Neural cell (in vitro differentiated cells): ENCODE data around the gene LRCH1. TPM values are rescaled to one million over a fixed set of nuclear protein-coding genes. Genes with fewer than 3 reads are reported as not detected.

ENCODE experiments used
- H2AFZ ChIP-seq: fragments of 200-600, 300-800 bp; sonication (generic), shearing (Covaris generic); 2 replicates; pipeline ENCODE4 v1.6.0; 2014; ENCODE audit warnings: low read depth, mild to moderate bottlenecking, antibody characterized with exemption, low read length, moderate library complexity
- H3F3A ChIP-seq: fragments of 200-600 bp; shearing (Covaris generic); 2 replicates; pipeline ENCODE4 v1.6.1; 2016; ENCODE audit warnings: mild to moderate bottlenecking, moderate library complexity, mixed read lengths, antibody characterized with exemption, low read length; ENCODE audit not compliant: insufficient read depth, poor library complexity, severe bottlenecking
- H3K27ac ChIP-seq: fragments of 200-600, 300-800 bp; sonication (generic), shearing (Covaris generic); 2 replicates; pipeline ENCODE4 v1.5.1; 2014; ENCODE audit warnings: mild to moderate bottlenecking, low read length, moderate library complexity
- H3K27me3 ChIP-seq: fragments of 300-800, 200-600 bp; sonication (generic), shearing (Covaris generic); 2 replicates; pipeline ENCODE4 v1.6.0; 2014; ENCODE audit warnings: mild to moderate bottlenecking, low read depth, low read length, moderate library complexity; ENCODE audit not compliant: insufficient read depth
- H3K36me3 ChIP-seq: fragments of 300-800, 200-600 bp; sonication (generic), shearing (Covaris generic); 2 replicates; pipeline ENCODE4 v1.5.1; 2014; ENCODE audit warnings: mild to moderate bottlenecking, antibody characterized with exemption, low read length, moderate library complexity; ENCODE audit not compliant: insufficient read depth
- H3K4me2 ChIP-seq: fragments of 300-800, 200-600 bp; sonication (generic), shearing (Covaris generic); 2 replicates; pipeline ENCODE4 v1.6.0; 2014; ENCODE audit warnings: mild to moderate bottlenecking, low read length
- H3K4me3 ChIP-seq: fragments of 300-800, 200-600 bp; sonication (generic), shearing (Covaris generic); 2 replicates; pipeline ENCODE4 v1.5.1; 2014; ENCODE audit warnings: mild to moderate bottlenecking, low read length, moderate library complexity
- H3K79me2 ChIP-seq: fragments of 200-600 bp; shearing (Covaris generic); replicated peaks from 2 replicates; pipeline ENCODE4 v1.6.0; 2014; ENCODE audit warnings: mild to moderate bottlenecking, low read length, moderate library complexity; ENCODE audit not compliant: insufficient read depth
- H3K9ac ChIP-seq: fragments of 300-800, 200-600 bp; sonication (generic), shearing (Covaris generic); 2 replicates; pipeline ENCODE4 v1.6.1; 2016; ENCODE audit warnings: mild to moderate bottlenecking, low read length, mixed read lengths
- H3K9me2 ChIP-seq: fragments of 200-600 bp; shearing (Covaris generic); 2 replicates; pipeline ENCODE4 v1.6.1; 2016; ENCODE audit warnings: mild to moderate bottlenecking, low read length, mixed read lengths; ENCODE audit not compliant: insufficient read depth
- H3K9me3 ChIP-seq: fragments of 200-600, 300-800 bp; sonication (generic), shearing (Covaris generic); 2 replicates; pipeline ENCODE4 v1.6.1; 2016; ENCODE audit warnings: mild to moderate bottlenecking, mixed run types, low read length, moderate library complexity, mixed read lengths
- H4K20me1 ChIP-seq: fragments of 200-600 bp; shearing (Covaris generic); 2 replicates; pipeline ENCODE4 v1.6.1; 2016; ENCODE audit warnings: mild to moderate bottlenecking, mixed run types; ENCODE audit not compliant: insufficient read depth
- EP300 ChIP-seq: fragments of 450-650 bp; conservative IDR thresholded peaks from 2 replicates; pipeline ENCODE4 v1.6.1; 2014; ENCODE audit warnings: antibody characterized with exemption, mild to moderate bottlenecking, moderate library complexity; ENCODE audit not compliant: poor library complexity, severe bottlenecking
- EZH2 ChIP-seq: fragments of 200-600, 300-800 bp; shearing (Covaris generic), sonication (generic); IDR thresholded peaks from 2 replicates; pipeline ENCODE4 v1.6.1; 2014; ENCODE audit warnings: antibody characterized with exemption, low read length, borderline replicate concordance, mild to moderate bottlenecking; ENCODE audit not compliant: insufficient read depth, poor library complexity, severe bottlenecking
- MXI1 ChIP-seq: fragments of 450-650 bp; conservative IDR thresholded peaks from 2 replicates; pipeline ENCODE4 v1.6.1; 2014; ENCODE audit warnings: antibody characterized with exemption, mild to moderate bottlenecking; ENCODE audit not compliant: poor library complexity, severe bottlenecking
- POLR2AphosphoS5 ChIP-seq: IDR thresholded peaks from 2 replicates; pipeline ENCODE4 v1.6.1; 2012
- RAD21 ChIP-seq: fragments of 450-650 bp; conservative IDR thresholded peaks from 2 replicates; pipeline ENCODE4 v1.6.1; 2014; ENCODE audit warnings: antibody characterized with exemption, mild to moderate bottlenecking, moderate library complexity
- SMC3 ChIP-seq: fragments of 450-650 bp; conservative IDR thresholded peaks from 2 replicates; pipeline ENCODE4 v1.6.1; 2014; ENCODE audit warnings: antibody characterized with exemption, mild to moderate bottlenecking, moderate library complexity; ENCODE audit not compliant: poor library complexity
- TAF1 ChIP-seq: IDR thresholded peaks from 2 replicates; pipeline ENCODE4 v1.6.1; 2012; ENCODE audit warnings: low read depth
- polyA plus RNA-seq: library from polyadenylated mRNA; depleted of rRNA; stranded (reverse); fragments of >200 nt; gene quantifications from 2 replicates; pipeline ENCODE4 v1.2.3, GENCODE V29; 2014
- TF ChIP-seq, protein P1 (sequence below): fragments of 450-650 bp; IDR thresholded peaks from 2 replicates; pipeline ENCODE4 v1.5.1; 2014; ENCODE audit warnings: antibody characterized with exemption, mild to moderate bottlenecking, moderate library complexity; ENCODE audit not compliant: poor library complexity, severe bottlenecking
- TF ChIP-seq, protein P2 (sequence below): IDR thresholded peaks from 2 replicates; pipeline ENCODE4 v1.6.1; 2012; ENCODE audit warnings: borderline replicate concordance

Gene LRCH1
- polyA plus RNA-seq, 1 donor from 2014 or later: 15.4 TPM

- no peaks in the 10 kb centered on the region for H3K27me3 ChIP-seq
Observed at GRCh38 chr13:46736541-46737310, 183.8 kb downstream of the LRCH1 start.

GRCh38 chr13:46738055-46738454 is 185.1 kb downstream of the LRCH1 start:
- H2AFZ ChIP-seq: no peak overlapping the region
- no peaks in the 10 kb centered on the region for H3K36me3 ChIP-seq
- no peak overlapping the region for H3K4me2 ChIP-seq
- no peak overlapping the region for H3K27ac ChIP-seq
- no peak overlapping the region for H3K4me3 ChIP-seq
- H3K79me2 ChIP-seq: no peaks in the 10 kb centered on the region
- no peaks in the 10 kb centered on the region for H4K20me1 ChIP-seq
- H3F3A ChIP-seq: no peaks in the 10 kb centered on the region
- no peaks in the 10 kb centered on the region for H3K9me3 ChIP-seq
- TF ChIP-seq SMC3 (no peak), EP300 (no peak), TAF1 (no peak), EZH2 (no peak), POLR2AphosphoS5 (no peak)
- TF ChIP-seq, protein P1, sequence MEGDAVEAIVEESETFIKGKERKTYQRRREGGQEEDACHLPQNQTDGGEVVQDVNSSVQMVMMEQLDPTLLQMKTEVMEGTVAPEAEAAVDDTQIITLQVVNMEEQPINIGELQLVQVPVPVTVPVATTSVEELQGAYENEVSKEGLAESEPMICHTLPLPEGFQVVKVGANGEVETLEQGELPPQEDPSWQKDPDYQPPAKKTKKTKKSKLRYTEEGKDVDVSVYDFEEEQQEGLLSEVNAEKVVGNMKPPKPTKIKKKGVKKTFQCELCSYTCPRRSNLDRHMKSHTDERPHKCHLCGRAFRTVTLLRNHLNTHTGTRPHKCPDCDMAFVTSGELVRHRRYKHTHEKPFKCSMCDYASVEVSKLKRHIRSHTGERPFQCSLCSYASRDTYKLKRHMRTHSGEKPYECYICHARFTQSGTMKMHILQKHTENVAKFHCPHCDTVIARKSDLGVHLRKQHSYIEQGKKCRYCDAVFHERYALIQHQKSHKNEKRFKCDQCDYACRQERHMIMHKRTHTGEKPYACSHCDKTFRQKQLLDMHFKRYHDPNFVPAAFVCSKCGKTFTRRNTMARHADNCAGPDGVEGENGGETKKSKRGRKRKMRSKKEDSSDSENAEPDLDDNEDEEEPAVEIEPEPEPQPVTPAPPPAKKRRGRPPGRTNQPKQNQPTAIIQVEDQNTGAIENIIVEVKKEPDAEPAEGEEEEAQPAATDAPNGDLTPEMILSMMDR: no peak
- no peaks in the 10 kb centered on the region for H3K27me3 ChIP-seq
- H3K9me2 ChIP-seq: no peaks in the 10 kb centered on the region
- H3K9ac ChIP-seq: no peak overlapping the region

More at GRCh38 chr13:46736541-46737310, 183.8 kb downstream of the LRCH1 start:
- no peaks in the 10 kb centered on the region for H3K9me2 ChIP-seq
- no peaks in the 10 kb centered on the region for H3K79me2 ChIP-seq
- H3K36me3 ChIP-seq: peaks cover 3% of the 10 kb centered on the region
- TF ChIP-seq POLR2AphosphoS5: no peak
- TF ChIP-seq, protein P2, sequence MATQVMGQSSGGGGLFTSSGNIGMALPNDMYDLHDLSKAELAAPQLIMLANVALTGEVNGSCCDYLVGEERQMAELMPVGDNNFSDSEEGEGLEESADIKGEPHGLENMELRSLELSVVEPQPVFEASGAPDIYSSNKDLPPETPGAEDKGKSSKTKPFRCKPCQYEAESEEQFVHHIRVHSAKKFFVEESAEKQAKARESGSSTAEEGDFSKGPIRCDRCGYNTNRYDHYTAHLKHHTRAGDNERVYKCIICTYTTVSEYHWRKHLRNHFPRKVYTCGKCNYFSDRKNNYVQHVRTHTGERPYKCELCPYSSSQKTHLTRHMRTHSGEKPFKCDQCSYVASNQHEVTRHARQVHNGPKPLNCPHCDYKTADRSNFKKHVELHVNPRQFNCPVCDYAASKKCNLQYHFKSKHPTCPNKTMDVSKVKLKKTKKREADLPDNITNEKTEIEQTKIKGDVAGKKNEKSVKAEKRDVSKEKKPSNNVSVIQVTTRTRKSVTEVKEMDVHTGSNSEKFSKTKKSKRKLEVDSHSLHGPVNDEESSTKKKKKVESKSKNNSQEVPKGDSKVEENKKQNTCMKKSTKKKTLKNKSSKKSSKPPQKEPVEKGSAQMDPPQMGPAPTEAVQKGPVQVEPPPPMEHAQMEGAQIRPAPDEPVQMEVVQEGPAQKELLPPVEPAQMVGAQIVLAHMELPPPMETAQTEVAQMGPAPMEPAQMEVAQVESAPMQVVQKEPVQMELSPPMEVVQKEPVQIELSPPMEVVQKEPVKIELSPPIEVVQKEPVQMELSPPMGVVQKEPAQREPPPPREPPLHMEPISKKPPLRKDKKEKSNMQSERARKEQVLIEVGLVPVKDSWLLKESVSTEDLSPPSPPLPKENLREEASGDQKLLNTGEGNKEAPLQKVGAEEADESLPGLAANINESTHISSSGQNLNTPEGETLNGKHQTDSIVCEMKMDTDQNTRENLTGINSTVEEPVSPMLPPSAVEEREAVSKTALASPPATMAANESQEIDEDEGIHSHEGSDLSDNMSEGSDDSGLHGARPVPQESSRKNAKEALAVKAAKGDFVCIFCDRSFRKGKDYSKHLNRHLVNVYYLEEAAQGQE: no peak
- no peak for TF ChIP-seq RAD21
- no peak for TF ChIP-seq MXI1
- TF ChIP-seq, protein P1: no peak
- TF ChIP-seq TAF1: no peak
- no peak for TF ChIP-seq EZH2
- no peak for TF ChIP-seq EP300
- no peak for TF ChIP-seq SMC3
- no peak overlapping the region for H2AFZ ChIP-seq
- H3K9ac ChIP-seq: no peak overlapping the region
- H3K4me2 ChIP-seq: no peak overlapping the region
- no peak overlapping the region for H3K27ac ChIP-seq
- no peaks in the 10 kb centered on the region for H3F3A ChIP-seq
- H4K20me1 ChIP-seq: no peaks in the 10 kb centered on the region
- no peaks in the 10 kb centered on the region for H3K9me3 ChIP-seq
- no peak overlapping the region for H3K4me3 ChIP-seq
